K562 treated with DMSO at 1 percent for 12 hours (cell line): Measurements from ENCODE around the gene TDRD7. TPM values are rescaled to one million over a fixed set of nuclear protein-coding genes. Genes with fewer than 3 reads are reported as not detected.

Source experiments
- total RNA-seq: library from RNA; unstranded; fragments of 300-600 nt; gene quantifications from 2 replicates; pipeline ENCODE4 v1.2.3, GENCODE V29; 2022; ENCODE audit not compliant: insufficient read depth

TDRD7 gene
- 7.2 and 13.6 TPM in 2 replicates for total RNA-seq

GRCh38 chr9:97411789-97412625 lies at the start of gene TDRD7:
Gene TDRD7, plus strand, starts transcription at chr9:97412096. Its CDS starts 16,370 bp downstream, at chr9:97428466.

GRCh38 chr9:97501177-97501971 lies 89.5 kb downstream of the TDRD7 start, which contains the start of gene TMOD1:
Gene TMOD1, plus strand, starts transcription at chr9:97501666. Its CDS starts 22,523 bp downstream, at chr9:97524189.

Other genes with a start within 250 kb of the TDRD7 start
- gene CCDC180, start 104.4 kb upstream of the TDRD7 start, total RNA-seq: 0.74 and 5.1 TPM in 2 replicates
- 9.8 and 22.2 TPM in 2 replicates for gene TMOD1, start 89.6 kb downstream of the TDRD7 start, total RNA-seq
- gene TSTD2, start 221.3 kb downstream of the TDRD7 start, total RNA-seq: 4.0 and 18.9 TPM in 2 replicates
- gene NCBP1, start 221.7 kb downstream of the TDRD7 start, total RNA-seq: 10.9 and 27.7 TPM in 2 replicates